ENCODE results near the gene CDT1. TPM values are rescaled to one million over a fixed set of nuclear protein-coding genes. Genes with fewer than 3 reads are reported as not detected.

Gene CDT1
- total RNA-seq, 1 experiment from 2014 or later: 16.6 TPM

- no TSS peak for BruUV-seq (replicated peaks)
- intact Hi-C loops (cut with micrococcal nuclease): no loop called here
- DNase-seq (ENCODE audit: unreplicated experiment): no peak
Observed at GRCh38 chr16:88850531-88851199, 47.1 kb downstream of the CDT1 start.

GRCh38 chr16:88851616-88852015 is 48.0 kb downstream of the CDT1 start:
- POLR2A ChIA-PET: no interaction called here

More at GRCh38 chr16:88850531-88851199, 47.1 kb downstream of the CDT1 start:
- H3K4me1 Mint-ChIP-seq (ENCODE audit: insufficient read depth, unreplicated experiment): peaks cover 7% of the 10 kb centered on the region
- H3K27ac Mint-ChIP-seq (ENCODE audit: low read depth, unreplicated experiment): no peak overlapping the region
- ChIA-PET POLR2A (interaction anchor here (1.1 kb wide), 1 partner anchor 327 kb away, joined by 3 read pairs; no protein-coding TSS in a partner anchor), CTCF (interaction anchor here (0.8 kb wide), 1 partner anchor 137 kb away, joined by 3 read pairs; no protein-coding TSS in a partner anchor)
- peaks cover 15% of the 10 kb centered on the region for H3K36me3 Mint-ChIP-seq (ENCODE audit: insufficient read depth, unreplicated experiment)
- TF ChIP-seq CTCF (IDR thresholded peaks at IDR 0.05; ENCODE audit: unreplicated experiment): no peak
- no peaks in the 10 kb centered on the region for H3K9me3 Mint-ChIP-seq (ENCODE audit: unreplicated experiment)
- H3K27me3 Mint-ChIP-seq (ENCODE audit: insufficient read depth, unreplicated experiment): no peaks in the 10 kb centered on the region
- H3K4me3 Mint-ChIP-seq (ENCODE audit: unreplicated experiment): no peak overlapping the region

GRCh38 chr16:88853325-88853941 is 49.8 kb downstream of the CDT1 start:
- no peak for TF ChIP-seq CTCF (IDR thresholded peaks at IDR 0.05; ENCODE audit: unreplicated experiment)
- POLR2A ChIA-PET: interaction anchor here (1.3 kb wide), 1 partner anchor 41 kb away, joined by 4 read pairs; no protein-coding TSS in a partner anchor
- CTCF ChIA-PET: no interaction called here
- intact Hi-C loops (cut with micrococcal nuclease): no loop called here
- H3K9me3 Mint-ChIP-seq (ENCODE audit: unreplicated experiment): no peaks in the 10 kb centered on the region
- no peak overlapping the region for H3K27ac Mint-ChIP-seq (ENCODE audit: low read depth, unreplicated experiment)
- no peaks in the 10 kb centered on the region for H3K27me3 Mint-ChIP-seq (ENCODE audit: insufficient read depth, unreplicated experiment)
- no peak overlapping the region for H3K4me3 Mint-ChIP-seq (ENCODE audit: unreplicated experiment)
- DNase-seq (ENCODE audit: unreplicated experiment): no peak
- H3K4me1 Mint-ChIP-seq (ENCODE audit: insufficient read depth, unreplicated experiment): peaks cover 15% of the 10 kb centered on the region
- BruUV-seq (replicated peaks): no TSS peak
- H3K36me3 Mint-ChIP-seq (ENCODE audit: insufficient read depth, unreplicated experiment): peaks cover 11% of the 10 kb centered on the region

More at GRCh38 chr16:88851616-88852015, 48.0 kb downstream of the CDT1 start:
- intact Hi-C loops (cut with micrococcal nuclease): no loop called here
- no peaks in the 10 kb centered on the region for H3K27me3 Mint-ChIP-seq (ENCODE audit: insufficient read depth, unreplicated experiment)
- peaks cover 9% of the 10 kb centered on the region for H3K4me1 Mint-ChIP-seq (ENCODE audit: insufficient read depth, unreplicated experiment)
- no peak for DNase-seq (ENCODE audit: unreplicated experiment)
- H3K27ac Mint-ChIP-seq (ENCODE audit: low read depth, unreplicated experiment): no peak overlapping the region
- CTCF ChIA-PET: interaction anchor here (0.6 to 1.2 kb wide), 2 partner anchors 35 to 315 kb away, joined by 3 to 4 read pairs; no protein-coding TSS in a partner anchor
- no peak overlapping the region for H3K4me3 Mint-ChIP-seq (ENCODE audit: unreplicated experiment)
- H3K36me3 Mint-ChIP-seq (ENCODE audit: insufficient read depth, unreplicated experiment): peaks cover 11% of the 10 kb centered on the region
- BruUV-seq (replicated peaks): no TSS peak
- TF ChIP-seq CTCF (IDR thresholded peaks at IDR 0.05; ENCODE audit: unreplicated experiment): no peak
- H3K9me3 Mint-ChIP-seq (ENCODE audit: unreplicated experiment): no peaks in the 10 kb centered on the region

GRCh38 chr16:88854306-88855111 is 50.9 kb downstream of the CDT1 start:
- BruUV-seq (replicated peaks): no TSS peak
- Mint-ChIP-seq H3K36me3 (ENCODE audit: insufficient read depth, unreplicated experiment) (peaks cover 11% of the 10 kb centered on the region), H3K9me3 (ENCODE audit: unreplicated experiment) (no peaks in the 10 kb centered on the region), H3K4me1 (ENCODE audit: insufficient read depth, unreplicated experiment) (peaks cover 18% of the 10 kb centered on the region), H3K27me3 (ENCODE audit: insufficient read depth, unreplicated experiment) (no peaks in the 10 kb centered on the region), H3K4me3 (ENCODE audit: unreplicated experiment) (peak overlapping the region; percentile 83), H3K27ac (ENCODE audit: low read depth, unreplicated experiment) (no peak overlapping the region)
- intact Hi-C loops (cut with micrococcal nuclease): no loop called here
- TF ChIP-seq CTCF (IDR thresholded peaks at IDR 0.05; ENCODE audit: unreplicated experiment): no peak
- no peak for DNase-seq (ENCODE audit: unreplicated experiment)
- ChIA-PET CTCF (no interaction called here), POLR2A (no interaction called here)

All from MCF 10A (cell line).